GM19455 (cell line): ENCODE data around the gene RIC1.
"Not testable (repeated sequence)": the region's sequence is repeated elsewhere in the genome, so short reads cannot be mapped to it uniquely, and the experiment has no call there.

ENCODE experiments used
- ATAC-seq: cut with Tn5 transposase; IDR thresholded peaks from one replicate; pipeline ENCODE4 v1.9.1; 2021; ENCODE audit not compliant: unreplicated experiment

The RIC1 gene, protein sequence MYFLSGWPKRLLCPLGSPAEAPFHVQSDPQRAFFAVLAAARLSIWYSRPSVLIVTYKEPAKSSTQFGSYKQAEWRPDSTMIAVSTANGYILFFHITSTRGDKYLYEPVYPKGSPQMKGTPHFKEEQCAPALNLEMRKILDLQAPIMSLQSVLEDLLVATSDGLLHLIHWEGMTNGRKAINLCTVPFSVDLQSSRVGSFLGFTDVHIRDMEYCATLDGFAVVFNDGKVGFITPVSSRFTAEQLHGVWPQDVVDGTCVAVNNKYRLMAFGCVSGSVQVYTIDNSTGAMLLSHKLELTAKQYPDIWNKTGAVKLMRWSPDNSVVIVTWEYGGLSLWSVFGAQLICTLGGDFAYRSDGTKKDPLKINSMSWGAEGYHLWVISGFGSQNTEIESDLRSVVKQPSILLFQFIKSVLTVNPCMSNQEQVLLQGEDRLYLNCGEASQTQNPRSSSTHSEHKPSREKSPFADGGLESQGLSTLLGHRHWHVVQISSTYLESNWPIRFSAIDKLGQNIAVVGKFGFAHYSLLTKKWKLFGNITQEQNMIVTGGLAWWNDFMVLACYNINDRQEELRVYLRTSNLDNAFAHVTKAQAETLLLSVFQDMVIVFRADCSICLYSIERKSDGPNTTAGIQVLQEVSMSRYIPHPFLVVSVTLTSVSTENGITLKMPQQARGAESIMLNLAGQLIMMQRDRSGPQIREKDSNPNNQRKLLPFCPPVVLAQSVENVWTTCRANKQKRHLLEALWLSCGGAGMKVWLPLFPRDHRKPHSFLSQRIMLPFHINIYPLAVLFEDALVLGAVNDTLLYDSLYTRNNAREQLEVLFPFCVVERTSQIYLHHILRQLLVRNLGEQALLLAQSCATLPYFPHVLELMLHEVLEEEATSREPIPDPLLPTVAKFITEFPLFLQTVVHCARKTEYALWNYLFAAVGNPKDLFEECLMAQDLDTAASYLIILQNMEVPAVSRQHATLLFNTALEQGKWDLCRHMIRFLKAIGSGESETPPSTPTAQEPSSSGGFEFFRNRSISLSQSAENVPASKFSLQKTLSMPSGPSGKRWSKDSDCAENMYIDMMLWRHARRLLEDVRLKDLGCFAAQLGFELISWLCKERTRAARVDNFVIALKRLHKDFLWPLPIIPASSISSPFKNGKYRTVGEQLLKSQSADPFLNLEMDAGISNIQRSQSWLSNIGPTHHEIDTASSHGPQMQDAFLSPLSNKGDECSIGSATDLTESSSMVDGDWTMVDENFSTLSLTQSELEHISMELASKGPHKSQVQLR (N-terminal part only)

DNA sequence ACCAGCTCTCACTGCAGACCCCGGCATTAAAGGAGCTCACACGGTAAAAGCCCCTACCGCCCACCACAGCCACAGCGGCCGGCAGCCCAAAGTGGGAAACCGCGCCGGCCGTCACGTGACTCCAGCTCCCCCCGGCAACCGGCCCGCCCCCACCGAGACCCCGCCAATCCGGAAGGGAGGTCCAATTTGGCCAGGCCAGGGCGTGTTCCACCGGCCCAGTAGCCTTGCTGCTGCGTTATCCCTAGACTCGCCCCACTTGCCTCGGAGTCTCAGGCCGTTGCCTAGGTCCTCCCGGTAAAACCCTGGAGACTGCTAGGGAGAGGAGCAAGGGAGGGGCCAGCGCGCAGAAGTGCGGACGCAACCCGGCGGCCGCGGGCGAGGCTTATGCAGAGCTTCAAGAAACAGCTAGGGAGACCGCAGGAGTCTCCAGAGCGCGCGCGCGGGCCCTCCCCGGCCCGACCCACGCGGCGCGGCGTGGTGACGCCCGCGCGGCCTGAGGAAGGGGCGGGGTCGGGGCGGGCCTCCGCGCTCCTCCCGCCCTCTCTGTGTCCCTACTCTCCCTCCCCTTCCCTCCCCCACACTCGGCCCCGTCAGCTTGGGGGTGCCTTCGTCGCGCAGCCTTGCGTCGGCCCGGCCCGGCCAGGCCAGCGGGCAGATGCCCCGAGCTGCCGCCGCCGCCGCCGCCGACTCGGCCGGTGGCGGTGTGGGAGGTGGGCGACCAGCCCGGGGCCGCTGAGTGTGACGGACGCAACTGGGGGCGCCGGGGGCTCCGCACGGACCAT is at the start of gene RIC1:
TSS of gene RIC1 (plus strand) at position 578 of the 782 bp plus-strand sequence. CDS start at position 781, 203 bp downstream.
- ATAC-seq = peak; percentile 59

DNA sequence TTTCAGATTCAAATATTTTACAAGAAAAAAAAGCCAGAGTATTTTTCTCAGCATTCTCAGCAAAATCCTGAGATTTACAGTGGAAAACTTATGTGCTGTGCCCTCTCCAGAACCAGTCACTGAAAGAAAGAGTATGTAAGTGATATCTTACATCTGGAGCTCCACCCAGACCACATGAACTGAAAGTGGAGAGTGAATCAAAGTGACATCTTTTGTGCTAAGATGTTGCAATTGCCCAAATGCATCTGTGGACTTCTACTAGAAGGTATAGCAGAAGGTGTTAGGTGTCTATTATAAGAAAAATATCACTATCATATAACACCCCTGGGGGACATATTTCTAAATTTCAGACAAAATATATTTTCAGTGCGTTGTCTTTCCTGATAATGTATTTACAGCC is 49.0 kb upstream of the RIC1 start:
- ATAC-seq = no peak

DNA sequence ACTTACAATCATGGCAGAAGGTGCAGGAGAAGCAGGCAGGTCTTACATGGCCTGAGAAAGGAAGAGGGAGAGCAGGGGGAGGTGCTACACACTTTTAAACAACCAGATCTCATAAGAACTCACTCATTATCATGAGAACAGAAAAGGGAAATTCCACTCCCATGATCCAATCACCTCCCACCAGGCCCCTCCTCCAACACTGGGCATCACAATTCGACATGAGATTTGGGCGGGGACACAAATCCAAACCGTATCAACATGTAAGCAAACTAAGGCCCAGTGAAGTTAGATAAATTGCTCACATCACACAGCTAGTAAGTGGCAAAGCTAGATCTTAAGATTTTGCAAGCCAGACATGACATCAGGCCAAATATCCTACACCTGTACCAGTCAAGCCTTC is 48.3 kb upstream of the RIC1 start:
- no peak for ATAC-seq

DNA sequence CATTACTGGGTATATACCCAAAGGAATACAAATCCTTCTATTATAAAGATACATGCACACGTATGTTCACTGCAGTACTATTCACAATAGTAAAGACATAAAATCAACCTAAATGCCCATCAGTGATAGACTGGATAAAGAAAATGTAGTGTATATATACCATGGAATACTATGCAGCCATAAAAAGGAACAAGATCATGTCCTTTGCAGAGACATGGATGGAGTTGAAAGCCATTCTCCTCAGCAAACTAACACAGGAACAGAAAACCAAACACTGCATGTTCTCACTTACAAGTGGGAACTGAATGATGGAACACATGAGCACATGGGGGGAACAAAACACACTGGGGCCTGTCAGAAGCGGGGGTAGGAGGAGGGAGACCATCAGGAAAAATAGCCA is 47.2 kb upstream of the RIC1 start:
- ATAC-seq = not testable (repeated sequence)

DNA sequence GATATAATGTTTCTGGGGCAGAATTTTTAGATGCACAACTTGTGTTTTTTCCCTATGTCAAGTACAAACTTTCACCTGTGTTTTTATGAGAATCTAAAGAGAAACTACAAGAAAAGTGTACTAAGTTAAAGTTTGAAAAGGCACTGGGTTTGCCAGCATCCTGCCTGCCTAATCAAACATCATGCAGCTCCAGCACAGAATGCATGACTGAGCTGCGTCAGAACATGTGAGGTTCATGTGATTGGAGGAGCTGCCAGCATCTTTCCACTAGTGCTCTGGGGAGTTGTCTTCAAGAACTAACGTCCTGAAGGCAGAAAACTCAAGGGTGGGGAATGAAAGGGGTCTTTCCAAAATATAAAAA is 46.1 kb upstream of the RIC1 start:
- peak; percentile 62 for ATAC-seq

DNA sequence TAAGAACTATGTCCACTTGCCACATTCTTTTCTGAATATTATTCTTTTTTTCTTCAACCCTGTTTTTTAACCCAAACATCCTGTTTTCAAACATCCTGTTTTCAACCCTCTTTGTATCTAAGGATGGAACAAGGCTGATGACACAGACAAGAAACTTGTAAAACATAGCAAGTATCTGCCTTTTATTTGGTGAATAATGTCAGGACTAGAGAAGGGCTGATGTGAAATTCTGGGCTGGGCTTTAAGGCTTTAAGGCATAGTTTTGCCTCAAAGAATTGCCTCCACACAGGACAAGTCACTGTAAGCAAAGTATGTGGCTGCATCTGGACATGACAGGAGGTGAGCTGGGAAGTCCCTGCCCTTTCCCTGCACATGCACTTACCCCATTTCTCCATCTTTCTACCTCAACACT is 42.5 kb upstream of the RIC1 start:
- ATAC-seq = no peak

DNA sequence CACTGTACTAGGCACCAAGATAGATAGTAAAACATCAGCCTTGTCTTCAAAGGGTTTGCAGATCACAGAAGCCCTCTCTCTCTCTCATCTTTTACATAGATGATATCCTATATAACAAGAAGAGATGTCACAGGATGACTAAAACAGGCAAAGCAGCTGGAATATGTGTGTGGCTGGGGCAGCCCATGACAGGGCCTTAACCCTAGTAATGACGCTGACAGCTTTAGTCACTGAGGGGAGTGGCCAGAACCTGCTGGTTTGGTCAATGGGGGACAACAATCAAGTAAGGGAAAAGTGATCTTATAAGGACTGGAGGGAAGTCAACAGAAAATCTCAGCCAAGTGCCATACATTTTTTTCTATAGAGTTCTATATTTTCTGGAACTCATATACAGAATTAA is 41.9 kb upstream of the RIC1 start:
- no peak for ATAC-seq

DNA sequence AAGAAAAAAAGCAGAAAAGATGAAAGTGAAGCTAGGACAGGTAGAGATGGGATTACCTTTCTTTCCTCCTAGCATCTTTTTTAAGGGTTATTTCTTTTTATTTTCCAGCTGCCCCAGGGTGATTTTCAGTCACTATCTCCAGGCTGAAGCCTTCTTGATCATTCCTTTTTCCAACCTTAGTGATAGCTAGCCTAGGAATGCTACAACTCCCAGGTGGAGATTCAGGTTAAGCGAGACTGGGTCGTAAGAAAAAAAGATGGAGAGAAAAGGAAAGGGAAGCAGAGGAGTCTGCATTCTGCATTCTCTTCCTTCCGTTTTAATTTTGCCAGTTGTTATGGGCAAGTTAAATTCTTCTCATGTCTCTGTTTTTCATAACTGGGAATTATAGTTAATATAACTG is 36.7 kb upstream of the RIC1 start:
- ATAC-seq = no peak

DNA sequence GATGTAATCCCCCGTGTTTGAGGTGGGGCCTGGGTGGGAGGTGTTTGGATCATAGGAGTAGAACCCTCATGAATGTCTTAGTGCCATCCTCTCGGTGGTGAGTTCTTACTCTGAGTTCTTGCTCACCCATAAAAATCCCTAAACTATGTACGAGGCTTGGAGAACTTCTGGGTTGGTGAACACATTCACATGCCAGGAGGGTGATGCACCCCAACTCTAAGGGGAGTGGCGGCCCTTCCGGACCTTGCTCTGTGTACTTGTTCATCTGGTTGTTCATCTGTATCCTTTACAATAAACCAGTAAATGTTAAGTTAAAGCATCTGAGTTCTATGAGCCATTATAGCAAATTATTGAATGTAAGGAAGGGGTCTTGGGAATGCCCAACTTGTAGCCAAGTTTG is 36.0 kb upstream of the RIC1 start:
- no peak for ATAC-seq

DNA sequence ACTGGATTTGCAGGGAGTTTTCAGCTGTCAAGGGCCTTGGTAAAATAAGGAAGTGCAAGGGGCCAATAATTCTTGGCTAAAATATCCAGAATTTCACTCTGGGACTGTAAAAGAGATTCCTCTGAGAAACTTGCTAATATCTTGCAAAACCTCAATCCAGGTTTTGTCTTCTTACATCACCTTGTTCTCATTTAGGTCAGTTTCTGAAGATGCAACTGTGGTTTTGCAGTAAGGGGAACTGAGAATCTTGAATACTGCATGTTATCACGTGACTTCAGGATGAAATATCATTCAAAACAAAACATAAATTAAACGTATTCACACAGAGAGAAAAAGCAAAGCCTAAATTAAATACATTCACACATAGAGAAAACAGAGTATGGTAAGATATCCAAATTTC is 35.0 kb upstream of the RIC1 start:
- ATAC-seq = peak; percentile 62

DNA sequence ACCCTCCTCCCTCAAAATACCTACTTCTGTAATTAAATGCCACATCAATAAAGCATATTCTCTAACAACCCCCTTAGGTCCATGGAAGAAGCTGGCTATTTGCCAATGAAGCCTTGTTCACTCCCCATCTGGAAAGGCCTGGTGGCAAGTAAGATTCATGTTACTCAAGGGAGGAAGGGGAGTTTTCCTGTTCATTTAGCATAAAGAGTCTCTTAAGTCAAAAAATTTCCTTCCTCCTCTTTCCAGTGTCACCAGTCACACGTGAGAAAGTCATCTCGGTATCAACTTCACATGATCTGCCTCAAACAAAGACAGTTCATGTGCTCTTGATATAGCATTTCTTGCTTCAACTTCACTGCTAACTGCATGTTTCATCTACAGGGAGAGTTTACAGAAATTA is 32.7 kb upstream of the RIC1 start:
- ATAC-seq = no peak

DNA sequence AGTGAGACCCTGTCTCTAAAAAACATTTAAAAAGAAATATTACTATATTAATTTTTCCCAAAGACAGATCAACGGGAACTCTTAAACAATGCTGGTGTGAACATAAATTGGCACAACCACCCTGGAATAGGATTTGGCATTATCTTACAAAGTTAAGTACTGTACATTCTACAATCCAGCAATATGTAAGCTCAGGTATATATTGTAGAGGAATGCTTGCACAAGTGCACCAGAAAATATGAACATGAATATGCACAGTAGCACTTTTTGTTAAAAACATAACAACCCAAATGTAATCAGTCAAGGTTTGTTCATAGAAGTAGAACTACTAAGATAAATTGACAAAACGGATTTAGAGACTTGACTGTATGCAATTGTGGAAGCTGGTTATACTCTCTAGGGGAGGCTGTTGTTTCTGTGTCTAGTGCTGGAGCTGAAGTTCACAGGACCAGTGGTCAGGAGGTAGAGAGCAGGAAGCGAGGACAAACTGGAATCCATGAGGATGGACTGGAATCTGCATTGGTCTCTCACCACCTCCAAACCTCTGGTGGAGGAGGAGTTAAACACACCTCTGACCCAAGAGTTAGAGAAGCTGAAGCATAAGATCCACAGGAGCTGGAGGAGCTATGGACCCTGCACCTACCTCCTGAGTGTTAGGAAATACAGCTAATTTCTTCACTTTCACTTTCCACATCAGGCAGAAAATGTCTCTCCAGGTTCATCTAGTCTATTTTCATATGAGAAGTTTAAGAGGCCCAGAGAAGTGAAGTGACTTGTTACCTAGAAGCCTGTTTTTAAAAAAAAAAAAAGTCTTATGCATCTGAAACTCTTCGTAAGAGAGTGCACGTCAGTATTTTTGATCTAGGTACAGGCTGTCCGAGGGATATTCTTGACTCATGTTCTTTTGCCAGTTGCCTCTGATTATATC is 20.3 kb upstream of the RIC1 start:
- ATAC-seq = peak; percentile 62

DNA sequence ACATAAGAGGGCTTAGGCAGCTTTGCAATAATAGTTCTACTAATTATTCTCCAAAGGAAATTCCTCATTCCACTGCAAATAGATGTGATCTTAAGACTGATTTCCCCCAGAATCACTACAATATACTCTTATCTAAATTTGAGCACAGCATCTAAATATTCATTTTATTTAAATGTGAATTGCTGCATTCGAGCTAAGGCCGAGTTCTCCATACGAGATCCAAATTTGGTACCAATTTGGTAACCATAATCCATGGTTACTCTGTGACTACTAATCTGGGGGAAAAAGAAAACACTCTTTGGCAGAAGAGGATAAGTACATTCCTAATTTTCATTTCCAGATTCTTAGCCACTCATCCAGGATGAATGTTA is 19.7 kb upstream of the RIC1 start:
- no peak for ATAC-seq

DNA sequence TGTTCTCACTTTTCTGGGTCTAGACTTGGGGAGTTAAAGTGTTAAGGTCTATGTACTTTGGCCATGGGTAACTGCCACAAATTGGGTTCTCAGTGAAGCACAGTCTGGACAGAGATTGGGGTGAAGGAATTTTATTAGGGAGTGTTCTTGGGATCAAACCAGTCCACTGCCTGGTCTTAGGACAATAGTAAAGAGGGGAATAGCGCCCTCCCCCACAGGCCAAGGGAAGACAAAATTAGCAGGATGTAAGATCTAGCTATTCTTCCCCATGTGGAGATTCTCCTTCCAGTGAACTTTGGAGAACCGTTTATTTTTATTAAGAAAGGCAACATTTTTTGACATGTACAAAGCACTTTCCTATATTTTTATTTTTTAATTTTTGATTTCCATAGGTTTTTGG is 18.4 kb upstream of the RIC1 start:
- ATAC-seq = no peak

DNA sequence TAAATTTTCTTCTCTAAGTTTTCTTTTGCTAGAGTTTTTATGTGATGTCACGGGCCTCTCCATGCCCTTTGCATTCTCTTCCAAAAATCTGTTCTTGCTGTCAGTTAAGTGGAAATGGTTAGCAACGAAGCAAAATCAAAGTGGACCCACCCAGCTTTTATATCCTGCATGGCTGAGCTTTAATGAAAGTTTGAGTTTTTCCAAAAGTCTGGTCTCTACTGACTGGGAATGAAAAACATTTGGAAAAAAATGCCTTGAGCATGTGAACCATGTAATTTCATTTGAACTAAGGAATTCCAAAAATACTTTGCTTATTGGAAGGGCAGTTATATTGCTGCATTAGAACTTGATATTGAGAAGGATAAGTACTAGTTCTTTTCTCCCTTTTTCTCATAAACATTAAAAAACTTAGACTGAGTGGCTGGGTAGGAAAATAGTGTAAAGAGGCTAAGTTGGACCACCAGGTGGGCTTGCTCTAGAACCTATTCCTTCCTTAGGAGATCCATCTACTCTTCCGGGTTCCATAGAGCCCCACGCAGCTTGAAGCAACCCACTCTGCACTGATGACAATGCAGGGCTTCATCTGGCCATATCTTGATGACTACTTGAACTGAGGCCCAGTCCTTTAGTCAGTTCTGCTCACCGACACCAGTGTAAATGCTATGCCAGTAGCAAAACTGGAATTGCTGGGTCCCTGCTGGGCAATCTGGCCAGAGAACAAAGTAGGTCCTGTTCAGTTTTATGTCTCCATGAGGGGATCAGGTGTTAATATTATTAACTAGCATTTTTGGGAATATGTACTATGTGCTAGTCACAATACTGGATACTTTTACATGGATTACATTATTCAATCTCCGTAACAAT is 17.4 kb upstream of the RIC1 start:
- ATAC-seq = no peak

DNA sequence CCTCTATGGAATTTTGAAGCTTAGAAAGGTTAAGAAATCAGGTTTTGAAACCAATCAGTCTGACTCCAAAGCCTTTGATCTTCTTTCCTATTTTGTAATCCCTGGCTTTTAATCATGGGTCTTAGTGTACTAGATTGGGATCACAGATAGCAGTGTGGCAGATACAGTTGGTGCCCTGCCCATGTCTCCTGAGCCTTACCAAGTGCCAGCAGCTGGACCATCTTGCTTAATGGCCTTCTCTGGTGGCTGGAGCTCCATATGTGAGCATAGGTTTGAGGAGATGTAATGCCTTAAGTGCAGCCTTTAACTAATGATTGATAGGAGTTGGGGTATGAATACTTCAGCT is 16.7 kb upstream of the RIC1 start:
- no peak for ATAC-seq

DNA sequence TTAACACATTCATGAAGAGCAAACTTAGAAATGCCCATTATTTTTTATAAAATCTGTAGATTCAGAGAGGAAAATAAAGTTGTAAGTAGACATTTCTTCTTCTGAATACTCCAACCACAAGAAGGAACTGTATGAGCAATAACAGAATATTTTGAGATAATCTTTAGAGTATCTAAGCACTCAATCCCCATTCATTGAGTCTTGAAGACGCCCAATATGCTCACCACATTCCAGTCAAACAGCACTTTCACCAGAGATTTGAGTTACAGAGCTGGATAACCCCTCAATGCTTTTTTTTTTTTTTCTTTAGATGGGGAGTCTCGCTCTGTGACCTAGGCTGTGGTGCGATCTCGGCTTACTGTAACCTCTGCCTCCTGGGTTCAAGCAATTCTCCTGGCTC is 14.7 kb upstream of the RIC1 start:
- ATAC-seq = no peak

DNA sequence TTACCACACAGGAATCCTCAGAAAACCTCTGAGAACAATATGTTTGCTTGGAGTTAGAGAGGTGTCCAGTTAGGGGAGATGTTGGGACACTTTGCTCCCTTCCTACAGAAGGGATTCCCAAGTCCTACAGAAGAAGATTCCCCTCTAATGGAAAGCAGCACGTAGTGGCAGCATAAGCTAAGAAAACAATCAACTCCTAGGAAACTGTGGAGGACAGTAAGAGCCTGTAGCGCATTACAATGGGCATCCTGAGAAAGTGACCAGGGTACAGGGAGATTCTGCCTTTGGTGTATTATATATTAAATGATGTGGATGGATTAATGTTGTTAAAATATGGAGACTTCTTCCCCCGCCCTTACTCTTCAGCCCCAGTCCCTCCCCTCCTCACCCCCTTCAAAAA is 13.9 kb upstream of the RIC1 start:
- ATAC-seq = no peak

DNA sequence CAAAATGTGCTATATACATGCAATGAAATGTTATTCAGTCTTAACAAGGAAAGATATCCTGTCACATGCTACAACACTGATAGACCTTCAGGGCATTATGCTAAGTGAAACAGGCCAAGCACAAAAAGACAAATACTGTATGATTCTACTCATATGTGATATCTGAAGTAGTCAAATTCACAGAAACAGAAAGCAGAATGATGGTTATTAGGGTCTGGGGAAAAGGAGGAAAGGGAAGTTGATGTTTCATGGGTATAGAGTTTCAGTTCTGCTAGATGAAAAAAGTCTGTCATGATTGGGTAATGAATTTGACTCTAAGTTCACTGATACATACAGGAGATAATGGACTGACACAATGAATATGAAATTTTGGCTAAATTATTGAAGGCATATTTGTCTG is 11.2 kb upstream of the RIC1 start:
- ATAC-seq = peak; percentile 93
